ENCODE data around the gene ZSCAN18. TPM values are rescaled to one million over a fixed set of nuclear protein-coding genes. Genes with fewer than 3 reads are reported as not detected.

The ZSCAN18 gene
- total RNA-seq, 3 donors from 2014 or later = 29.1 to 94.4 (median 66.2) TPM

GRCh38 chr19:58085348-58085875 is 12.6 kb downstream of the ZSCAN18 start:
- Histone ChIP-seq H3K27ac (no peak overlapping the region), H3K9me3 (peaks cover 96% of the 10 kb centered on the region in 2 donors), H3K36me3 (peaks cover 37% of the 10 kb centered on the region), H3K4me3 (peak overlapping the region in 1 of 3 donors; percentile 11), H3K4me1 (no peaks in the 10 kb centered on the region), H3K27me3 (no peaks in the 10 kb centered on the region)
- no peak for TF ChIP-seq POLR2A (IDR thresholded peaks at IDR 0.05)
- TF ChIP-seq, protein P1, sequence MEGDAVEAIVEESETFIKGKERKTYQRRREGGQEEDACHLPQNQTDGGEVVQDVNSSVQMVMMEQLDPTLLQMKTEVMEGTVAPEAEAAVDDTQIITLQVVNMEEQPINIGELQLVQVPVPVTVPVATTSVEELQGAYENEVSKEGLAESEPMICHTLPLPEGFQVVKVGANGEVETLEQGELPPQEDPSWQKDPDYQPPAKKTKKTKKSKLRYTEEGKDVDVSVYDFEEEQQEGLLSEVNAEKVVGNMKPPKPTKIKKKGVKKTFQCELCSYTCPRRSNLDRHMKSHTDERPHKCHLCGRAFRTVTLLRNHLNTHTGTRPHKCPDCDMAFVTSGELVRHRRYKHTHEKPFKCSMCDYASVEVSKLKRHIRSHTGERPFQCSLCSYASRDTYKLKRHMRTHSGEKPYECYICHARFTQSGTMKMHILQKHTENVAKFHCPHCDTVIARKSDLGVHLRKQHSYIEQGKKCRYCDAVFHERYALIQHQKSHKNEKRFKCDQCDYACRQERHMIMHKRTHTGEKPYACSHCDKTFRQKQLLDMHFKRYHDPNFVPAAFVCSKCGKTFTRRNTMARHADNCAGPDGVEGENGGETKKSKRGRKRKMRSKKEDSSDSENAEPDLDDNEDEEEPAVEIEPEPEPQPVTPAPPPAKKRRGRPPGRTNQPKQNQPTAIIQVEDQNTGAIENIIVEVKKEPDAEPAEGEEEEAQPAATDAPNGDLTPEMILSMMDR (IDR thresholded peaks at IDR 0.05) = no peak
- no peak for TF ChIP-seq POLR2AphosphoS5 (IDR thresholded peaks at IDR 0.05)
- no peak for DNase-seq (ENCODE audit: low spot score in 2 of 2)
- intact Hi-C loops (cut with DNase I; ENCODE audit: low total_unique reads) = no loop called here

- peak overlapping the region in 1 of 3 donors; percentile 17 for H3K4me3 ChIP-seq
- no peak overlapping the region for H3K27ac ChIP-seq
- intact Hi-C loops (cut with DNase I; ENCODE audit: low total_unique reads) = no loop called here
- peaks cover 33% of the 10 kb centered on the region for H3K36me3 ChIP-seq
- H3K9me3 ChIP-seq = peaks cover 96% of the 10 kb centered on the region in 2 donors
- H3K27me3 ChIP-seq = no peaks in the 10 kb centered on the region
- H3K4me1 ChIP-seq = no peaks in the 10 kb centered on the region
- no peak for DNase-seq (ENCODE audit: low spot score in 2 of 2)
- TF ChIP-seq POLR2A (IDR thresholded peaks at IDR 0.05) = no peak
- TF ChIP-seq, protein P1 (IDR thresholded peaks at IDR 0.05) = no peak
- TF ChIP-seq POLR2AphosphoS5 (IDR thresholded peaks at IDR 0.05) = no peak
Observed at GRCh38 chr19:58084596-58085347, 13.3 kb downstream of the ZSCAN18 start.

- no peak for TF ChIP-seq POLR2A (IDR thresholded peaks at IDR 0.05)
- TF ChIP-seq POLR2AphosphoS5 (IDR thresholded peaks at IDR 0.05) = no peak
- TF ChIP-seq, protein P1 (IDR thresholded peaks at IDR 0.05) = no peak
- no peak for DNase-seq (ENCODE audit: low spot score in 2 of 2)
- Histone ChIP-seq H3K36me3 (peaks cover 26% of the 10 kb centered on the region), H3K9me3 (peaks cover 92 to 99% of the 10 kb centered on the region in 2 donors), H3K27me3 (no peaks in the 10 kb centered on the region), H3K4me3 (no peak overlapping the region), H3K4me1 (no peaks in the 10 kb centered on the region), H3K27ac (no peak overlapping the region)
- intact Hi-C loops (cut with DNase I; ENCODE audit: low total_unique reads) = no loop called here
Observed at GRCh38 chr19:58083021-58083420, 15.0 kb downstream of the ZSCAN18 start.

GRCh38 chr19:58079792-58080191 is 18.2 kb downstream of the ZSCAN18 start:
- H3K27me3 ChIP-seq = no peaks in the 10 kb centered on the region
- H3K4me1 ChIP-seq = no peaks in the 10 kb centered on the region
- H3K36me3 ChIP-seq = peaks cover 4% of the 10 kb centered on the region
- H3K4me3 ChIP-seq = no peak overlapping the region
- DNase-seq (ENCODE audit: low spot score in 2 of 2) = no peak
- H3K27ac ChIP-seq = no peak overlapping the region
- intact Hi-C loops (cut with DNase I; ENCODE audit: low total_unique reads) = no loop called here
- TF ChIP-seq, protein P1 (IDR thresholded peaks at IDR 0.05) = no peak
- no peak for TF ChIP-seq POLR2A (IDR thresholded peaks at IDR 0.05)
- no peak for TF ChIP-seq POLR2AphosphoS5 (IDR thresholded peaks at IDR 0.05)
- peaks cover 80 to 93% of the 10 kb centered on the region in 2 donors for H3K9me3 ChIP-seq

- peaks cover 5% of the 10 kb centered on the region for H3K36me3 ChIP-seq
- TF ChIP-seq POLR2A (IDR thresholded peaks at IDR 0.05) (no peak), POLR2AphosphoS5 (IDR thresholded peaks at IDR 0.05) (no peak)
- TF ChIP-seq, protein P1 (IDR thresholded peaks at IDR 0.05) = no peak
- intact Hi-C loops (cut with DNase I; ENCODE audit: low total_unique reads) = no loop called here
- H3K9me3 ChIP-seq = peaks cover 79 to 99% of the 10 kb centered on the region in 2 donors
- no peaks in the 10 kb centered on the region for H3K27me3 ChIP-seq
- no peak for DNase-seq (ENCODE audit: low spot score in 2 of 2)
- no peak overlapping the region for H3K27ac ChIP-seq
- H3K4me3 ChIP-seq = peak overlapping the region in 1 of 3 donors; percentile 25
- H3K4me1 ChIP-seq = no peaks in the 10 kb centered on the region
Observed at GRCh38 chr19:58067240-58067912, 30.7 kb downstream of the ZSCAN18 start.
